NCI-H345 (cell line): Measurements from ENCODE around the gene EXOC3L1.

Experiments
- DNase-seq: peaks from one replicate; lab custom pipeline; 2025; lab: John Stamatoyannopoulos, UW

EXOC3L1 gene

DNA sequence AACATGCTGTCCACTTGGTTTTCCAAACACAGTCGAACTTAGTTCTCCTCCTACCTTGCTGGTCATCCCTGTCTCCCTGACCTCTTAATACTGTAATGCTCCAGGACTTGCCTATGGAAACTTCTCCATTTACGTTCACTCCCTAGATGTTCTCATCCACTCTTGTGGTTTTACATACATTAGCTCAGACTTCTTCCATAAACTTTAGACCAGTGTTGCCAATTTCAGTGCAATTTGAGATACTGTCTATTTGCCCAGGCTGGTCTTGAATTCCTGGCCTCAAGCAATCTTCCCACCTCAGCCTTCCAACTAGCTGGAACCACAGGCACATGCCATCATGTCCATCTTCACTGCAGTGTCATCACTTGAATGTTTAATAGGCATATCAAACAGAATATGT, 7.6 kb downstream of the EXOC3L1 start:
- no peak for DNase-seq

DNA sequence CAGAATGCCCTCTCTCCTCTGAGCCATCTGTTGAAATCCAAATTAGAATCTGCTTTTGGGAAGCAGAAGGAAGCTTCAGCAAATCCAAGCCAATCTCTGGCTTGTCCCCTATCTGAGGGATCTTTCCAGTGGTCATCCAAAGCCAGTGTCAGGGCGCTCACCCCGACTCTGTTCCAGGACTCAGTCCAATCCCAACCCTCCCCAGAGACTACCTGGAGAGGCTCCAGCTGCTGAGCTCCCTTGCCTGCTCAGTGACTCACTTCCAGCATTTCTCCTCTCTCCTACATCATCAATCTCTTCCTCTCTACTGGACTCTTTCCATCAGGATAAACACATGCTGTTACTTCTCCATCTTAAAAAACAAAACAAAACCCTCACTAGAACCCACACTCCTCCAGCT, 8.6 kb downstream of the EXOC3L1 start:
- DNase-seq: no peak

DNA sequence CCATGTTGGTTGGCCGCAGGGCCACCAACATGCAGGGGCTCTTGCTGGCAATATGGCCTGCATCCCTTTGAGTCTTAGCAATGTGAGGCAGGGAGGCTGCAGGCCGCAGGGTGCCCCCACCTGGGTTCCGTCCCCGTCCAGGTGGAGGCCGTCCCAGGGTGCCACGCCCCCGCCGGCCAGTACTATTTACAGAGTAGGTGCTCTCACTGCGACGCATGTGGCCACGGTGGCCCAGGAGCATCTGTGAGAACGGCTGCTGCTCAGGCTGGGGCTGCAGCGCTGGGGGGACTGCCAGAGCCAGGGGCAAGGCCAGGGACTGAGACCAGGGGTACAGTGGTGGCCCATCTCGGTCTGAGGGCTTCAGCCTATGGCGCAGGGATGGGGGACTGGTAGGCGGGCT, 9.8 kb downstream of the EXOC3L1 start:
- no peak for DNase-seq

DNA sequence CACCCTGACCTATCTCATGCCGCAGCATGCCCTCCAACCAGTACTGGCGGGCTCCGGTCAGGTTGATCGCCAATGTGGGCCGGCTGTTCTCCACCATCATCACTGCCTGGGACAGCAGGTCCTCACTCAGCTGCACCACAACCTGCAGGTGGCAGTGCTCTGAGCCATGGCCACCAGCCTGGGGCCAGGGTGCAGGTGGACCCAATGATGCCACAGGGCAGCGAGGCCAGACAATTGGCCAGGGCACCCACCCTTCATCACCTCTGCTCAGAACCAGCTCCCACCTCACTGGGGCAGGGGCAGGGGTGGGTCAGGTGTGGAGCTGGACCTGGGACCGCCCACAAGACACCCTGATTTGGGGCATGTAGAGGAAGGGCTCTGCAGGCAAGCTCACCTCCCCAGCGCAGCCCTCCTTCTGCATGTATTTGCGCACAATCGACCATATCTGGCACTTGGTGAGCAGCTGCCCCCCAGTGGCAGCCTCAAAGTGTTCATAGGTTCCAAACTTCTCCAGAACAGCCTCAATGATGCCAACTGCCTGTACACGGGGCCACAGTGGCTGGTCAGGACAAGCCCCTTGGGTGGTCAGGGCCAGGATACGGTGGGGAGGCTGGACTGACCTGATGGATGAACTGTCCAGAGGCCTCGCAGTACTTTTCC, 10.4 kb downstream of the EXOC3L1 start:
- no peak for DNase-seq

DNA sequence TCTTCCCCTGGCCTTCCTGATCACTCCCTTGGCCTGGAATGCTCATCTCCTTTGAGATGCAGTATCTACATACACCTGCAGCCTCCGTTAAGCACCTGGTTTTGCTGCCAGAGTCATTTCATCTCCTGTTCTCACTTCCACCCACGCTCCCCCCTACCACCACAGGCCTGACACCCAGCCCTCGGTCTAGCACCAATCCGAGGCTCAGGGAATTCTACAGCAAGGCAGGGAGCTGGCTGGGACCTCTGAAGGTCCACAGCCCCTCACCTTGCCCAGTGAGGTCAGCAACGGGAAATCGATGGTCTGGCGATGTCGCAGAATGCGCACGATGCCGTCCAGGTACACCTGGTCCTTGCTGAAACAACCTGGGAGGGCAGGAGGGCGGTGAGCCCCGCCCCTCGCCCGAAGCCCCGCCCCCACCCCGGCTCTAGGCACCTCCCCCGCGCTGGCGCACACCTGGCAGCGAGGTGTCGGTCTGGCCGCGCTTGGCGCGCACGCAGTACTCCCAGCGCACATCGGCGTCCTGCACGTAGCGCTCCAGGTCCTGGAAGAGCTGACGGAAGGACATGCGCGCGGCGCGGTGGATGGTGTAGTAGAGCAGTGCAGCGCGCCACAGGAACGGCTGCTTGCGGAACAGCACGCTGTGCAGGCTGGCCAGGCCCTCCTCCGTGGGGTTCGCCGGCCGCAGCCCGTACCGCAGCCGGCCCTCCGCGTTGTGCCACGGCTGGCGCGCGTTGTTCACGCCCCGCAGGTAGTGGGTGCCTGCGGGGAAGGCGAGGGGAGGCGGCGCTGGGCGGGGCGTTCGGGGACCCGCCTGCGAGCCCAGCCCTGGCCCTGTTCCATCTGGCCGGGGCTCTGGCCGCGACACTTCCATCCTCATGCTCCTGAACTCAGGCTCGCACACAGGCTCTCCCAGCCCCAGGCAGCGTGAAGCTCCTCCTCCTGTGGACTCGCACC, 11.9 kb downstream of the EXOC3L1 start:
- DNase-seq: peak; percentile 90

DNA sequence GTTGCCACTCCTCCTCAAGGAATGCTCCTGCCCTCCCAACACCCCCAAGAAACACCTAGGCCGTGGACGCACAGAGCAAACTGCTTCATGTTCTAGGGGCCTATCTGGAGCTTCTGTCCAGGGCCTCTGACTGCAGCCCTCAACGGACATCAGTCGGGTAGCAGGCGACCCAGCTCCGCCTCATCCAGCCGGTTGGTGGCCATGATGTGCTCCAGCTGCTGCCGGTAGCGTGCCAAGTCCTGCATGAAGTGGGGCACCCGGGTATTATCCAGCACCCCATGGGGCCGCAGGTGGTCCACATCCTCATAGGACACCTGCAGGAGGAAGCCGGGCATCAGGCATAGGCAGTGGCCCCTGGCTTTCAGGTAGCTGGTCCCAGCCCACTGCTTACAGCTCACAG, 13.3 kb downstream of the EXOC3L1 start:
- DNase-seq: peak; percentile 73

DNA sequence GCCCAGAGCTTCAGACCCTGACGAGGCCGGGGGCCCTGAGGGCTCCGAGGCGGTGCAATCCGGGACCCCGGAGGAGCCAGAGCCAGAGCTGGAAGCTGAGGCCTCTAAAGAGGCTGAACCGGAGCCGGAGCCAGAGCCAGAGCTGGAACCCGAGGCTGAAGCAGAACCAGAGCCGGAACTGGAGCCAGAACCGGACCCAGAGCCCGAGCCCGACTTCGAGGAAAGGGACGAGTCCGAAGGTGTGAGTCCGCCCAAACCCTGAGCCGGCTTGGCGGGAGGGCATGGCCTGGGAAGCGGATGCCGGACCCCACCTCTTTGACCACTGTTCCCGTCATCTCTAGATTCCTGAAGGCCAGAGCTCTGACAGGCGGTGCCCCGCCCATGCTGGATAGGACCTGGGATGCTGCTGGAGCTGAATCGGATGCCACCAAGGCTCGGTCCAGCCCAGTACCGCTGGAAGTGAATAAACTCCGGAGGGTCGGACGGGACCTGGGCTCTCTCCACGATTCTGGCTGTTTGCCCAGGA, 15.2 kb downstream of the EXOC3L1 start:
- no peak for DNase-seq

DNA sequence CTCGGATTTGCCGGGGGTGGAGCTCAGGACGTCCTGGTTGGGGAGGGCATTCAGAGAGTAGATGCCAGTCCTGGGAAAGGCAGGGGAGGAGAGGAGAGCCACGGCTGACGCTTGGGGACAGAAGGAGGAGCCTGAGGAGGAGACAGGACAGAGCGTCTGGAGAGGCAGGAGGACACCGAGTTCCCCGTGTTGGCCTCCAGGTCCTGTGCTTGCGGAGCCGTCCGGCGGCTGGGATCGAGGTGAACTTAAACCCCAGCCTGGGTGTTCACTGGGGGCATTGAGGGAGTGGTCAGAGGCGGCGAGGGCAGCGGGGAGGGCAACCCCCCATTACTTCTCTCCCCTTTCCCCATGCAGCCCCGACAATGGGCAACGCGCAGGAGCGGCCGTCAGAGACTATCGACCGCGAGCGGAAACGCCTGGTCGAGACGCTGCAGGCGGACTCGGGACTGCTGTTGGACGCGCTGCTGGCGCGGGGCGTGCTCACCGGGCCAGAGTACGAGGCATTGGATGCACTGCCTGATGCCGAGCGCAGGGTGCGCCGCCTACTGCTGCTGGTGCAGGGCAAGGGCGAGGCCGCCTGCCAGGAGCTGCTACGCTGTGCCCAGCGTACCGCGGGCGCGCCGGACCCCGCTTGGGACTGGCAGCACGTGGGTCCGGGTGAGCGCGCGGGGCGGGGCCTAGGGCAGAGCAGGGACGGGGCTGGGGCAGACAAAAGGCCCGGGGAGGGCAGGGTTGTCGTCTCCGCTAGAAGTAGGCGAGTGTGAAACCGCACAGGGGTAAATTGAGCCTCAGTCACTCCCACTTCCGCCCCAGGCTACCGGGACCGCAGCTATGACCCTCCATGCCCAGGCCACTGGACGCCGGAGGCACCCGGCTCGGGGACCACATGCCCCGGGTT, 15.9 kb downstream of the EXOC3L1 start:
- DNase-seq: peak; percentile 47

DNA sequence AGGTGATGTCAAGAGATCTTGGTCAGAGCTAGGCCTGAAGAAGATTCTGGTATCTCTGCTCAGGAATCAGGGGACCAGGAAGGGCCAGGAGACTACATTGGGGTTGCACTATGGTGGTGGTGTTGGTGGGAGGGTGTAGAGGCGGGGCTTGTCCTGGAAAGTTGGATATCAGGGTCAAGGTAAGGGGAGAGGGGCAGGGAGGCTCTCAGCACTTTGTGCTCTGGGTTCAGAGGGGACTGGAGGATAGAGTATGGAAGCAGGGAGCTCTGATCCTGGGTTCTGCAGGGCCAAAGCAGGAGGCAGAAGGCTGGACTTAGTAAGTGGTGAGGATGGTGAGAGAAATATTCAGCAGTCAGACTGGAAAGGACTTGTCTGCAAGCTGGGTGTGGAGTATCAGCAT, 16.6 kb downstream of the EXOC3L1 start:
- DNase-seq: no peak

DNA sequence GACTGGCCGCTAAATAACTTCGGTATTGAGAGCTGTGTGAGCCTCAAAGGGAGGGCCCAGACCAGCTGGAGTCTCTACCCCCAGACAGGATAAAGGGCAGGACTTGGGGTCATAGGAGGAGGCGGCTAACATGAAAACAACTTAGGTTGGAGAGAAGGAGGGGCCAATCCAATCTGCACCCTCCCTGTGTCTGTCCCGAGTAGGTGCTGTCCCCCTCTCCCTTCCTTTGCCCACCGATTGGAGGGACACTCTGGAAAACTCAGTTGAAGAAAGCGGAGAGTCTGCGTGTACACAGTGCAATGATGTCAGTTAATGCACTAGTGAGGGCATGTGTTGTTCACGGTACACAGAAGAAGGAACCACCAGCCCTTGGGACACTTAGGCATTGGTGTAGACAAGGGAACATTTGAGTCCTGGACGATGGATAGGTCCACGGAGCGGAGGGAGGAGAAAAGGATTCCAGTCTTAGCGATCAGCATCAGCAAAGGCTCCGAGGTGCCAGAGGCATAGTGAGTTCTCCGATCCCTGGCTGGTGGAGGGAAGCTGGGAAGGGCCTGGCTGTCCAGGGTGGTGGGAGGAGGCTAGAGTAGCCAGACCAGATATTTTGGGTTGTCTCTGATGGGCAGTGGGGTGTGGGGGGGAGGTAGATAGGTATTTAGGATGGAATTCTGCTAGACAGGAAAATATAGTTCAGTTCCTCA, 18.8 kb downstream of the EXOC3L1 start:
- no peak for DNase-seq

DNA sequence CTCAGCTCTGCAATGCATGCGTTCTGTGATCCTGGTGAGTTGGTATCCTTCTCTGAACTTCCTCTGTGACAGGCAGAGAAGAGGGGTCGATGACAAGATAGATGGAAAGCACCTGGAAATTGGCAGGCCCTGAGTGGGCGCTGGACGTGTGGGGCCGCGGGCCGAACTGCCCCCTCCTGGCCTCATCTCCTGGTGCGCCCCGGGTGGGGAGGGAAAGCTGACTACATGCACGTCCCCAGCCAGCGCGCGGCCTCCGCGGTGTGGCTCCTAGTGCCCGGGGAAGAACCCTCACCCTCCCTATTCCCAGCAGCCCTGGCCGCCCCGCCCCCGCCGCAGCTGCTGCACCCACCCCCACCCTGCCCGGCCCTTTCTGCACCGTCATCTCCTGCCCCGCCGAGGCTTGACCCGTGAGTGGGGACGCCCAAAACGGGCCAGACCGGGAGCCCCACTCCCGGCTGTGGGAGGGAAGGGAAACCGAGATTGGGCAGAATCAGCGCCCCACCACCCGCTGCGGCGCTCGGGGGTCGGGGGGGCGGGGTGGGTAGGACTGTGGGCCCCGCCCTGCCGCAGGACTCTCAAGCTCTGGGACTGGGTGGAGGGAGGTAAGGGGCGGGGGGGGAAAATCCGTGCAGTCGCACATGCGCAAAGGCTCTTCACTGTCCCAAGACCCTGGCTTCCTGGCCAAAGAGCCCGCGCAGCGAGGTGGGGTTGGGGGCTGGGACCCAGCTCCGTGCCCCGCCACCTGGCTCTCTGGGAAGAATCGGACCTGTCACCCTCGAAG, 19.6 kb downstream of the EXOC3L1 start, which contains the start of gene NOL3:
Gene NOL3 (plus strand): TSS at position 371 of the 781 bp plus-strand sequence.
- peak; percentile 73 for DNase-seq

DNA sequence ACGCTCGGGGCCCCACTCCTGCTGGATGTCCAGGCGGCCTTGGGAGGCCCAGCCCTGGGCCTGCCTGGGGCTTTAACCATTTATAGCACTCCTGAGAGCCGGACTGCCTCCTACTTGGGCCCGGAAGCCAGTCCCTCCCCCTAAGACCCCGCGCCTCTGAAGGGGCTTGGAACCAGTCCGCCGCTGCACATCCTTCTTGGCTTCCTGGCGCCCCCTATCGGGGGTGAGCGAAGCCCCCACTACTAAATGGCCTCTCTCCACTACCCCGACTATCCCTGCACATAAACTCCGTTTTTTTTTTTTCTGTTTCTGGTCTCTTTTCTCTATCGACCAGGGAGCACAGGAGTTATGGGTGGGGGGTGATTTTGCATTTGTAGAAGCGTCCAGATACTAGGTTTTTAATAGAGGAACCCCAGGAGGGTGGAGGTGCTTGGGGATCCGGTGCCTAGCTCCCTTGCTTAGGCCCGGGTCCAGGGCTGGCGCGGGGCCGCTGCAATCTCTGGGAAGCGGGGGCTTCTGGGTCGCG, 20.2 kb downstream of the EXOC3L1 start:
- DNase-seq: no peak

DNA sequence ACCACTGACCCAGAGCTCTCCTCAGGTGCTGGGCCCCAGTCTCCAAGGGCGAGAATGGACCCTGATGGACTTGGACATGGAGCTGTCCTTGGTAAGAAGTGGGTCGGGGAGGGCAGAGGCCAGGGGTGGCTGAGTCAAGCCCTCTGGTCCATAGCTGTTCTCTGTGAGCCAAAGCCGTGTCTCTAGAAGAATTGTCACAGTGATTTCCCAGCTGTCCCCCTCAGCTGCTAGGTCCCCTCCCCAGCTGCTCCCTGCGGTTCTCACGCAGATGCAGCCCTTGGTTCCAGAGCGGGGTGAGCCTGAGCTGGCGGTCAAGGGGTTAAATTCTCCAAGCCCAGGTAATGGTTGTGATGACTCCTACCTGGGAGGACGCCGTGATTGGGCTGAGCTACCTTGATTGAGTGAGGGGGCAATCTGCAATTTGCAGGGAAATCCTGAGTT, 20.9 kb downstream of the EXOC3L1 start:
- no peak for DNase-seq

DNA sequence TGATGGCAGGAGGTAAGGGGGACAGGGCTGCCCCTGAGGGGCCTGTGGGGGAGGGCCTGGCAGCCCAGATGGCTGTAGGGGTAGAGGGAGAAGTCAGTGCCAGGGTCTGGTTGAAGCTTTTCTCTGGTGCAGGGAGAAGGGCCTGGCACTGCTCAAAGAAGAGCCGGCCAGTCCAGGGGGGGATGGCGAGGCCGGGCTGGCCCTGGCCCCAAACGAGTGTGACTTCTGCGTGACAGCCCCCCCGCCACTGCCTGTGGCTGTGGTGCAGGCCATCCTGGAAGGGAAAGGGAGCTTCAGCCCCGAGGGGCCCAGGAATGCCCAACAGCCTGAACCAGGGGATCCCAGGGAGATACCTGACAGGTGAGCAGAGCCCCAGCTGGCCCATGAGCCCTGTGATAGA, 22.3 kb downstream of the EXOC3L1 start:
- DNase-seq: no peak

DNA sequence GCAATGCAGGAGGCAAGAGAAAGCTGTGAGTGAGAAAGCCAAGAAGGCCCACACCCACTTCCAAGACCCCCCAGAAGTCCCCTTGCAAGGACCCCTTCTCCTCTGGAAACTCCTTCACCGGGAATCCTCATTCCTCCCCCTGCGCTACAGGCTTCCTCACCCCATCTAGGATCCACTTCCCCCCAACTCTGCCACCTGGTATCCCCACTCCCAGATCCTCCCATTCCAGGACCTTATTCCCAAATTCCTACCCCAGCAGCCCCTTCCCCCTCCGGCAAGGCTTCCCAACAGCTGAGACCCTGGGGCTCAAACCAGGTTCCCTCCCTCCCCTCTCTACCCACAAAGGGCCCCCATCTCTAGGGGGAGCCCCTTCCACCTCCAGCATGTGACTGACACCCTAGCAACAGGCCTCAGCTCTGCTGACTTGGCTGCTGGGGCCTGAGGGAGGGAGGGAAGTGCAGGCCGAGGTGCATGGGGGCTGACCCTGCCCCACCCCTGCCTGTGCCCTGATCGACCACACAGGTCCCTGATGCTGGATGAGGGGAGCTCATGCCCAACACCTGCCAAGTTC, 23.3 kb downstream of the EXOC3L1 start:
- no peak for DNase-seq

DNA sequence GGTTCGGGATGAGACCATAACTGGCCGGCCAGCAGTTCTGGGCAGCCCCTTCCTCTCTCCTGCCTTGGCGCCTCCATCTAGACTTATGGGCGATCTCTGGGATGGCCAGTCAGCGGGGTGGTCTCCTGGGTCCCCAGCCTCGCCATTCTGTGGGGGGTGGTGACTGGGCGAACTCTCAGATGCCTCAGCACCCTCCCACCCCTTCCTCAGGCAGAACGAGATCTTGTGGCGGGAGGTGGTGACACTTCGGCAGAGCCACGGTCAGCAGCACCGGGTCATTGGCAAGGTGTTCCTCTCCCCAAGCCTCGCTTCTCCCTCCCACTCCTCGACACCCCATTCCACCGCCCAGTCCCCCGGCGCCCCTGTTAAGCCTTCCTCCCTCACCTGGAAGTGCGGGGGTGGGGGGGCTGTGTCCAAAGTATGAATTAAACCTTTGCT, 23.8 kb downstream of the EXOC3L1 start:
- no peak for DNase-seq

DNA sequence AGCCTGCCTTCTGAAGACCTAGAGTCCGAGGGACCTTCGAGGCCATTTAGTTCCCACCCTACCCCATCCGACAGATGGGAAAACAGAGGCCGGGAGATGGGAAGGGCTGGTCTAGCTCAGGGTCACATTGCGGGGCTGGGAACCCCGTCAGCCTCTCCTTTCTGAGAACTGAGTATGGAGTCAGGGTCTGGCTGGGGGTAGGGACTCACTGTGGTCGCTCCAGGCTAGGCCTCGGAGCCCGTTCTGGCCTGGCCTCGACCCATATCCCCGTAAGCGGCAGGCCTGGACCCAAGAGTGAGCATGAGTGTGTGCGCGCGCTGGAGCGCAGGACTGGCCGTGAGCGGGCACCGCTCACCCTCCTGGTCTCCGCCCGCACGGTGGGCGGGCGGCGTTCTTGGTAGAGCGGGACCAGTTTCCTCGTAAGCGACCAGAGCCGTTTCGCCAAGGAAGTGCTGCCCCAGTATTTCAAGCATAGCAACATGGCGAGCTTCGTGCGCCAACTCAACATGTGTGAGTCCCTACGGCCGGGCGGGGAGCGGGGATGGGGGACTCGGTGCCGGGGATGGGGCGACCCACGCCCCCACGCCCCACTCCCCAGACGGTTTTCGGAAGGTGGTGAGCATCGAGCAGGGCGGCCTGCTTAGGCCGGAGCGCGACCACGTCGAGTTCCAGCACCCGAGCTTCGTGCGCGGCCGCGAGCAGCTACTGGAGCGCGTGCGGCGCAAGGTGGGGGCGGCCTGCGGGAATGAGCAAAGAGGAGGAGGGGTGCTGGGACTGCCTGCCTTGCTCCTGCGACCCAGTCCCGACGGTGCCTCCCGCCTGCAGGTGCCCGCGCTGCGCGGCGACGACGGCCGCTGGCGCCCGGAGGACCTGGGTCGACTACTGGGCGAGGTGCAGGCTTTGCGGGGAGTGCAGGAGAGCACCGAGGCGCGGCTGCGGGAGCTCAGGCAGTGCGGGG, 24.5 kb downstream of the EXOC3L1 start:
- DNase-seq: no peak

DNA sequence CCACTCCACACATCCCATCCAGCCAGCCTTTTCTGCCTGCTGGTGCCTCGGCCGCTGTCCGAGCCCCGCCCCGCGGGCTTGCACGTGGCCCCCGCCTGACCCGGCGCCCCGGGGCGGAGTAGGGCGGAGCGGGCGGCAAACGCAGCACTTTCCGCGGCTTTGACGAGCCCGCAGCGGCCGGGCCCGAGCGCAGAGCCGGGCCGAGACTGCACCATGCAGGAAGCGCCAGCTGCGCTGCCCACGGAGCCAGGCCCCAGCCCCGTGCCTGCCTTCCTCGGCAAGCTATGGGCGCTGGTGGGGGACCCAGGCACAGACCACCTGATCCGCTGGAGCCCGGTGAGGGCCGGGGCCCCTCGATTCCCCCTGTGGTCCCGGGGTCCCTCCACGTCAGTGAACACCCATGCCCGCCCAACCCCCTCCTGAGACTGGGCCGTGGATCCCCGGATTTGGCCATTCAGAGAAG, 25.3 kb downstream of the EXOC3L1 start, which contains the start of gene HSF4:
Gene HSF4 (plus strand): TSS at position 147 of the 463 bp plus-strand sequence. CDS start 67 bp downstream, at position 214.
- DNase-seq: no peak
